SK-N-SH treated with all-trans-retinoic acid at 6 μM for 48 hours (cell line): Measurements from ENCODE around the gene CACNB2.
A peak's percentile ranks its signal among the peaks of the same experiment; 100 is the strongest.

ENCODE experiments used
- CREB5 ChIP-seq: fragments of 250-450 bp; sonication (Bioruptor Pico); IDR thresholded peaks from 2 replicates; pipeline ENCODE4 v1.5.1; 2020; ENCODE audit warnings: low read depth, mild to moderate bottlenecking, moderate library complexity
- GLIS3 ChIP-seq: fragments of 250-450 bp; sonication (Bioruptor Pico); IDR thresholded peaks from 2 replicates; pipeline ENCODE4 v1.5.0; 2020; ENCODE audit warnings: mild to moderate bottlenecking, moderate library complexity
- PATZ1 ChIP-seq: fragments of 250-450 bp; sonication (Bioruptor Pico); IDR thresholded peaks from 2 replicates; pipeline ENCODE4 v1.8.0; 2020; ENCODE audit warnings: mild to moderate bottlenecking, moderate library complexity, borderline replicate concordance
- TOX ChIP-seq: fragments of 250-450 bp; sonication (Bioruptor Pico); IDR thresholded peaks from 2 replicates; pipeline ENCODE4 v1.8.0; 2021; ENCODE audit warnings: mild to moderate bottlenecking, moderate library complexity, borderline replicate concordance
- TSHZ2 ChIP-seq: fragments of 250-450 bp; sonication (Bioruptor Pico); IDR thresholded peaks from 2 replicates; pipeline ENCODE4 v1.5.0; 2020; ENCODE audit warnings: mild to moderate bottlenecking, moderate library complexity

- no peak for TF ChIP-seq TSHZ2 (CRISPR knock-in tag)
- no peak for TF ChIP-seq TOX (CRISPR knock-in tag)
- TF ChIP-seq CREB5 (CRISPR knock-in tag) = peak; percentile 79
- TF ChIP-seq GLIS3 (CRISPR knock-in tag) = no peak
- TF ChIP-seq PATZ1 = no peak
These were observed 83.7 kb downstream of the CACNB2 start for GRCh38 chr10:18223898-18224297.
